Activated CD4-positive, CD25-positive, alpha-beta regulatory T cell treated with anti-CD3 and anti-CD28 coated beads, Interleukin-2, amount 50 U/mL, for 16 hours (primary cell): ENCODE results near the gene EIF1AD.
A peak's percentile ranks its signal among the peaks of the same experiment; 100 is the strongest.
"Not testable (repeated sequence)": the region's sequence is repeated elsewhere in the genome, so short reads cannot be mapped to it uniquely, and the experiment has no call there.

Experiments
- DNase-seq: peaks from one replicate; pipeline ENCODE4 v3.0.0-alpha.2; 2020; ENCODE audit warnings: low read depth, low spot score

EIF1AD gene

DNA sequence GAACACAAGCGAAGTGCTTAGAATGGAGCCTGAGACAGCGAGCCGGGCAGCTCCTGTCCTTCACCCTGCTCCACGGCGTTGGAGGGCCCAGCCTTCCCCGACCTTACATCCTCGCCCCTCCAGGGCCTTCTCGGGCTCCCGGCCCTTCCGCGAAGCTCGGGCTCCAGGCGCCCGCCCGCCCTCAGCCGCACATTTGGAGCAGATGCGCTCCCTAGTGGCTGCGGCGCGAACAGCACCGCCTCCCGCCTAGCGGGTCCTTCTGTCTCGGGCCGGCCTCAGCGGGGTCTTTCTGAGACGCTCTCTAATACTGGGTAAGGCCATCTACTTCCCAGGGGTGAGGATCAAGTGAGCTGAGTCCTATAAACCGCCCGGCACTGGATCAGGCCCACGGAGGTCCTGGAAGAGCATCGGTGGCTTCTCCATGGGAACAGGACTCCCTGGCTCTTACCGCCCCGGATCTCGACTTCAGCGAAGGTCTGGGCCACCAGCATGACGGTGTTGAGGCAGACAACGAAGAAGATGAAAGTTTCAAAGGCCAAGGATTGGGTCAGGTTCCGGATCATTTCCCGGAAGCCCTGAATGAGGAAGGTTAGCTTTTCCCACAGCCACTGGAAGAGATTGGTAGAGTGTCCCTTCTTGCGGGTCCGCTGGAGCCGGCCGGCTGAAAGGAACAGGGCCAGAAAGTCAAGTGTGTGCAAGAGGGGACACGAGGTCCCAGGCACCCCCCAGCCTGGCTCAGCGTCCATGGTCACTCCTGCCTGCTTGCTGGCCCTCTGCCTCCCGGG lies 20.6 kb upstream of the EIF1AD start:
- peak; percentile 58 for DNase-seq

DNA sequence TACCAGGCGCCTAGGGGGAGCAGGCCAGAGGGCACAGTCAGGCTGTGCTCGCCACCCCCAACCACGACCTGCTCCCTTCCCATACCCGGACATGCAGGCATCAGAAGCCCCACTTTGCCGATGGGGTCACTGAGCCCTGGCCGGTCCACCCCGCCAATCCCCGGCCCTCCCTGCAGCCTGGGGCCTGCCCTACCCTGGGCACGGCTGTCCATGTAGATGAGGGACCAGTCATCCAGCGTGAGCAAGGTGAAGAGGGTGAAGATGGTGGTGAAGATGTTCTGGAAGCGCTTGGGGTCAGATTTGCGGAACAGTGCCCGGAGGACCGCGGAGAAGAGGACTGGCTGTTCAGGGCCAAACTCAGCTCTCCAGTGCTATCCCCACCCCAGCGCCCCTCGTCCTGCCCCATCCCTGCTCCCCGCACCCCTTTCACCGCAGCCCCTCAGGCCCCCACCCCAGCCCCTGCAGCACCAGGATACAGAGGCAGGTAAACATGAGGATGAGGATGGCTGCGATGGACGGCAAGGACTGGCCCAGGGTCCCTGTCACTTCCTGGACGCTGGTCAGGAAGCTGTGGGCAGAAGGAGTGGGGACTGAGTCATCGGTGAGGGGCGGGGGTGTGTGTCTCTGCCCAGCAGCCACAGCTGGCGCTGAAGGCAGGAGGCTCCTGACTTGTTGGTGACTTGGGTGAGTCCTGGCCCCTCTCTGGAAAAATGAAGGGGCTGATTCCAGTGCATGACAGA lies 18.8 kb upstream of the EIF1AD start:
- no peak for DNase-seq

GRCh38 chr11:66020212-66020611 lies 18.3 kb upstream of the EIF1AD start:
- DNase-seq: no peak

- DNase-seq: no peak
Observed at GRCh38 chr11:66017321-66017720, 15.4 kb upstream of the EIF1AD start.

DNA sequence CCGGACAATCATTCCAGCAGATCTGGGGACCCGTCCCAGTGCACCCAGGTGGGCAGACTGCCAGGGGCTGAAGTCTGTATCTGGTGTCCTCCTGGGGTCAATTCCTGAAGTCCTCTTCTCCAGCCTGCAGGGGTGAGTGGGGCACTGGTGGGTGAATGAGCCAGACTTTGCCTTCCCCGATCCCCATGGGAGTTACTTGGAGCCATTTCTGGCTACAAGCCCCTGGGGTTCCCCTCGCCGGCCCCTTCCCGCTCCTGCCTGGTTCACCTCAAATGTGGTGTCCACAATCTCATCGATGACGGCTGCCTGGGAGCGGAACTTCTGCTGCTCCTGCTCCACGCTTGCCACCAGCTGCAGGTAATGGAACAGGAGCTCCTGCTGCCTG lies 14.8 kb upstream of the EIF1AD start:
- DNase-seq: no peak

DNA sequence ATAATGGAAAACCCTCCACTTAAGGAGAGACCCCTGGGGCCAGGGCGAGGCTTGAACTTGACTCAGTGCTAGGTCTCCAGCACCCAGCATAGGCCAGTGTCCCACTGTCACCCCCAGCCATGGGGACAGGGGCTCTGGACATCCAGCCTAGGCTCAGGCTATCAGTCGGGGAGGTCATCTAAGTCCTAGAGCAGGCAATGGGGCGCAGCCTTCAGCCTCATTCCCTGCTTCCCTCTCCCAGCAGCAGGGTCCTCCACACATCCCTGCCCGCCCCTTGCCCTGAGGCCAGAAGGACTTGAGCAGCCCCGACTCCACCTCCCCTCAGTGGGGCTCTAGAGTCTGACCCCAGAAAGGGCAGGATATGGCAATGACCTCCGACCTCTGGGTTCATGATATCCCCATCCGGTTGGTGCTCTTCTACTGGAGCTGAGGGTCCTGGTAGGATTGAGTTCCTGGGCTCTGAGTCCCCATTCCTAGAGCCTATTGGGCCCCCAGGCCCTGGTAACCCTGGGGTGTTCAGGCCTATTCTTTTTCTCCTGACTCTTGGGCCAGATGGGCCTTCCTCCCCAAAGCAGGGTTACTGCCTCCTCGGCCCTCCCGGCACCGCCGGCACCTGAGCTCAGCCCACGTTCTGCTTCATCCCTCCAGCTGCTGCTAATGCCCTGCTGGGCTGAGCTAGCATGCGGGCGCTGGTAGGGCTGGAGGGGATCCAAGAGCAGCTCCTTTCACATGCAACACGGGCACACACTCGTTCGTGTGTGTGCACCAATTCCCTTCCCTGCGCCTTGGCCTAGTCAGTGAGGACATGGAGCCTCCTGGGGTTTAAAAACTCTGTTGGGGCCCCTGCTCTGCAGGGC lies 14.2 kb upstream of the EIF1AD start:
- DNase-seq: no peak

DNA sequence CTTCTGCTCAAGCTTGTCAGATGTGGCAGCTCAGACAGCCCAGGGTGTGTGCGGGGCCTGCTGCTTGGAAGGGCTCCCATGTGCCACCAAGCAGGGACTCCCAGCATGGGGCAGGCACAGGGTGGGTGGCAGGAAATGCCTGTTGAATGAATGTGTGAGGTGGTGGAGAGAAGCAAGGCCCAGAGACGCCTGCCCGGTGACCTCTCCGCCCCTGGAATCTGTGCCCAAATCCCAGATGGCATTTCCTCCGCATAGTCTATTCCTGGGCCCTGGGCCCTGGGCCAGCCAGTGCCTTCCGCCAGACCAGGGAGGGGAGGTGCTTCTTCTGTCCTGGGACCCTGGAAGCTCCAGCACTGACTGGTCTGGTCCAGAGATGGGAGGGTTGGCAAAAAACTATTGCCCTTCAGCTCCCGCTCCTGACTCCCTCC lies 13.5 kb upstream of the EIF1AD start:
- no peak for DNase-seq

GRCh38 chr11:66014804-66015453 lies 13.0 kb upstream of the EIF1AD start:
- no peak for DNase-seq

DNA sequence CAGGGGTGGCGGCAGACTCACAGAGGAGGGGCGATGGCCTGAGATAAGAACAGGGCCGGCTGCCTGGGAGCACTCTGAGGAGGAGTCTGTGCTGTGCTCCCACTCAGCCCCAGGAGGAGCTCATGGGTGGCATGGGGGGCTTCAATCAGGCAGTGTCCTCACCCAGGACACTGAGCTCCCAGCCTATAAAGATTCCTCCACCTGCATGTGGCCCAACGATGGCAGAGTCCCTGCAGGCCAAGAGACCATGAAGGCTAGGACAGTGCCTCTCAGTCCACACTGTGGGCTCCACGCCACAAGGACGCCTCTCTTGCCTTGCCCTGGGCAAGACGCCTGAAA lies 11.8 kb upstream of the EIF1AD start:
- DNase-seq: no peak

DNA sequence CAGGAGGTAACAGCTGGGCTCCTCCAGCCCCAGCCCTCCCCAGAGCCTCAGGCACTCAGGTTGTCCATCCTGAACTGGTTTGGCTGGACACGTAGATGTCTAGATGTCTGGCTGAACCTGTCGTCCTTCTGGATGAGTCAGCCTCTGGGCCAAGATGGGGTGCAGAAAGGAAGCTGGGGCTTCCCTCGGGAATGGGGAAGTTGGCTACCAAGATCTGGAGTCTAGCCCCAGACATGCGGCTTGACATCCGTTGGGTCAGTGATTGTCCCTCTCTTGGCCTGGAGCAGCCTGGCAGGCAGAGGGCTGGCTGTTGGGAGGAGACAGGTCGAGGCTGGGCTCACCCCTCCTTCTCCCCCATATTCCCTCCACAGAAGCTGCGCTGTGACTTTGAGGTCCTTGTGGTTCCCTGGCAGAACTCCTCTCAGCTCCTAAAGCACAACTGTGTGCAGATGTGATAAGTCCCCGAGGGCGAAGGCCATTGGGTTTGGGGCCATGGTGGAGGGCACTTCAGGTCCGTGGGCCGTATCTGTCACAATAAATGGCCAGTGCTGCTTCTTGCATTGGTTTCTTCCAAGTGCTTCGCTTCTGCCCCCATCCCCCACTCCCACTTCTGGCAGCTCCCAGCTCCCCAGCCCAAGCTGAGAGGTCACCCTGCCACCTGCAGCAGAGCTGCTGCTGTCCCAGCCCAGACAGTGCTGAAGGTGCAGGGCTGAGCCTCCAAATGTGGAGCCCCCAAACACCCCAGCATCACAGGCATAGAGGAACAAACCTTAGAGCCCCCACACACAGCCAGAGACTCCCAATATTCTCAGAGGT lies 11.2 kb upstream of the EIF1AD start:
- DNase-seq: no peak

DNA sequence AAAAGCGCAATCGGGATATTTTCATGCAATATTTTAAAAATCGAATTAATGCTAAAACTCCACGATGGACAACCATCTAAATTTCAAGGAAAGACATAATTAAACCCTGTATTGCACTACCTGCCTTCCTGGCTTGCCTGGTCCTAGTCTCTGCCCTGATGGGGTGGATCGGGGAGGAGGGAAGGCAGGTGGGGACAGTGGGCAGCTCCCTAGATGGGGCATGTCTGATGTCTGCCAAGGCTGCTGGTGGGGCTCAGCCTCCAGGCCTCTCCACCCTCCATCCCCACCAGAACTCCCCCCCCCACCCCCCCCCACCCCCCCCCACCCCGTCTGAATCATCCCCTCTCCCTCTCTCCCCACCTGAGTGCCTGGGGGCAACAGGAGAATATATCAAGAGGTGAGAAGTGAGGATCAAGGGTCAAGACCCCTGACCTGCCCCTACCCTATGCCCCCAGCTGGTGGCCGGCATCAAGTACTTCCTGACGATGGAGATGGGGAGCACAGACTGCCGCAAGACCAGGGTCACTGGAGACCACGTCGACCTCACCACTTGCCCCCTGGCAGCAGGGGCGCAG lies 10.5 kb upstream of the EIF1AD start:
- no peak for DNase-seq

DNA sequence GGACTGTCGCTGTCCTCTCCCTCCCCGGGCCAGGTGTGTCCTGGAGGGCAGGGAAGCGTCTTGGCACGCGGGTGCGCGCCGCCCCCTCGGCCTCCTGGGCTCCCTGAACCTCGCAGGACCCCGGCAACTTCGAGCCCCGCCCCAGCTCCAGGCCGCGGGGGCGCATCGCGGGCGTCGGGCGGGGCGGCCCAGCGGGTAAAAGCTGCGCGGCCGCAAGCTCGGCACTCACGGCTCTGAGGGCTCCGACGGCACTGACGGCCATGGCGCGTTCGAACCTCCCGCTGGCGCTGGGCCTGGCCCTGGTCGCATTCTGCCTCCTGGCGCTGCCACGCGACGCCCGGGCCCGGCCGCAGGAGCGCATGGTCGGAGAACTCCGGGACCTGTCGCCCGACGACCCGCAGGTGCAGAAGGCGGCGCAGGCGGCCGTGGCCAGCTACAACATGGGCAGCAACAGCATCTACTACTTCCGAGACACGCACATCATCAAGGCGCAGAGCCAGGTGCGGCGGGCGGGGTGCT lies 9.9 kb upstream of the EIF1AD start, which contains the start of gene CST6:
Gene CST6 (plus strand): TSS at position 224 of the 519 bp plus-strand sequence. CDS start 37 bp downstream, at position 261.
- no peak for DNase-seq

- DNase-seq: no peak
Observed at GRCh38 chr11:66011239-66011784, 9.4 kb upstream of the EIF1AD start.

- not testable (repeated sequence) for DNase-seq
Observed at GRCh38 chr11:66010036-66010435, 8.1 kb upstream of the EIF1AD start.

- no peak for DNase-seq
Observed at GRCh38 chr11:66008468-66009101, 6.6 kb upstream of the EIF1AD start.

GRCh38 chr11:66008095-66008467 lies 6.1 kb upstream of the EIF1AD start:
- DNase-seq: no peak

- DNase-seq: no peak
Observed at GRCh38 chr11:66007201-66007634, 5.3 kb upstream of the EIF1AD start.

GRCh38 chr11:66006891-66007176 lies 4.9 kb upstream of the EIF1AD start:
- DNase-seq: no peak

GRCh38 chr11:66006134-66006890 lies 4.4 kb upstream of the EIF1AD start:
- DNase-seq: no peak
